ENCODE measurements around the gene S100B.

DNA sequence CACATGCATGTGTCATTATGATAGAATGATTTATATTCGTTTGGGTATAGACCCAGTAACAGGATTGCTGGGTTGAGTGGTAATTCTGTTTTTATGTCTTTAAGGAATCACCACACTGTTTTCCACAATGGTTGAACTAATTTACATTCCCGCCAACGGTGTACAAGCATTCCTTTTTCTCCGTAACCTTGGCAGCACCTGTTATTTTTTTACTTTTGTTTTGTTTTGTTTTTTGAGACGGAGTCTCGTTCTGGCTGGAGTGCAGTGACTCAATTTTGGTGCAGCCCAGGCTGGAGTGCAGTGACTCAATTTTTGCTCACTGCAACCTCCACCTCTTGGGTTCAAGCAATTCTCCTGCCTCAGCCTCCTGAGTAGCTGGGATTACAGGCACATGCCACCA is 8.5 kb upstream of the S100B start:
- TF ChIP-seq GATA2 (IDR thresholded peaks at IDR 0.05; ENCODE audit: low read depth, low read length) (no peak), GATA3 (IDR thresholded peaks at IDR 0.05; ENCODE audit: low read depth, low read length) (no peak)
